WTC11 (cell line): ENCODE data around the gene TTC7B.

Experiments
- CREB1 ChIP-seq: sonication (generic); formaldehyde crosslinking; IDR thresholded peaks from 2 replicates; pipeline ENCODE4 v1.8.0; 2023; ENCODE audit warnings: mild to moderate bottlenecking, missing genetic modification reagents
- CTCF ChIP-seq: fragments of 200-600 bp; IDR thresholded peaks from 2 replicates; pipeline ENCODE4 v1.8.0; 2022; ENCODE audit warnings: antibody characterized with exemption
- NFE2L1 ChIP-seq: sonication (generic); formaldehyde crosslinking; IDR thresholded peaks from 2 replicates; pipeline ENCODE4 v1.8.1; 2023; ENCODE audit warnings: missing genetic modification reagents
- NR1H2 ChIP-seq: sonication (generic); formaldehyde crosslinking; IDR thresholded peaks from 2 replicates; pipeline ENCODE4 v1.9.0; 2021; ENCODE audit warnings: mild to moderate bottlenecking, moderate library complexity, missing genetic modification reagents
- PREB ChIP-seq: sonication (generic); formaldehyde crosslinking; IDR thresholded peaks from 2 replicates; pipeline ENCODE4 v1.8.1; 2022; ENCODE audit warnings: mild to moderate bottlenecking, missing genetic modification reagents, moderate library complexity, borderline replicate concordance
- USF1 ChIP-seq: sonication (generic); formaldehyde crosslinking; IDR thresholded peaks from 2 replicates; pipeline ENCODE4 v1.8.0; 2022; ENCODE audit warnings: mild to moderate bottlenecking, missing genetic modification reagents

GRCh38 chr14:90682615-90683014 is 133.6 kb downstream of the TTC7B start:
- TF ChIP-seq USF1 (CRISPR knock-in tag) (no peak), CTCF (no peak), CREB1 (no peak), NFE2L1 (CRISPR knock-in tag) (no peak), PREB (no peak), NR1H2 (CRISPR knock-in tag) (no peak)
